SK-N-SH treated with all-trans-retinoic acid at 6 μM for 48 hours (cell line): ENCODE measurements around the gene SP2.

Experiments used
- ATAC-seq: fragments of 200-7000 bp; cut with Tn5 transposase; 3 replicates; pipeline ENCODE4 v1.9.1; 2020; ENCODE audit warnings: mild to moderate bottlenecking, moderate library complexity
- ARNTL ChIP-seq: fragments of 450-650 bp; formaldehyde crosslinking; IDR thresholded peaks from 2 replicates; pipeline ENCODE4 v1.5.0; 2020; ENCODE audit warnings: low read depth, mild to moderate bottlenecking, moderate library complexity, borderline replicate concordance
- BACH2 ChIP-seq: fragments of 250-450 bp; sonication (Bioruptor Pico); IDR thresholded peaks from 2 replicates; pipeline ENCODE4 v1.9.0; 2021; ENCODE audit warnings: mild to moderate bottlenecking, borderline replicate concordance
- CSDC2 ChIP-seq: fragments of 250-450 bp; sonication (Bioruptor Pico); IDR thresholded peaks from 2 replicates; pipeline ENCODE4 v1.5.0; 2020; ENCODE audit warnings: mild to moderate bottlenecking, moderate library complexity
- ESRRG ChIP-seq: fragments of 250-450 bp; sonication (Bioruptor Pico); IDR thresholded peaks from 2 replicates; pipeline ENCODE4 v1.6.1; 2021; ENCODE audit warnings: mild to moderate bottlenecking
- GLIS3 ChIP-seq: fragments of 250-450 bp; sonication (Bioruptor Pico); IDR thresholded peaks from 2 replicates; pipeline ENCODE4 v1.5.0; 2020; ENCODE audit warnings: mild to moderate bottlenecking, moderate library complexity
- ISL1 ChIP-seq: fragments of 250-450 bp; sonication (Bioruptor Pico); IDR thresholded peaks from 2 replicates; pipeline ENCODE4 v2.1.2; 2022; ENCODE audit warnings: mild to moderate bottlenecking, moderate library complexity
- OSR1 ChIP-seq: fragments of 250-450 bp; sonication (Bioruptor Pico); IDR thresholded peaks from 2 replicates; pipeline ENCODE4 v1.8.0; 2022; ENCODE audit warnings: moderate library complexity, mild to moderate bottlenecking, inconsistent platforms
- PPARA ChIP-seq: fragments of 250-450 bp; sonication (Bioruptor Pico); IDR thresholded peaks from 2 replicates; pipeline ENCODE4 v1.5.0; 2020; ENCODE audit warnings: mild to moderate bottlenecking, borderline replicate concordance
- RARB ChIP-seq: fragments of 250-450 bp; sonication (Bioruptor Pico); IDR thresholded peaks from 2 replicates; pipeline ENCODE4 v1.8.0; 2021; ENCODE audit warnings: mild to moderate bottlenecking, moderate library complexity
- SNAI2 ChIP-seq: fragments of 250-450 bp; sonication (Bioruptor Pico); IDR thresholded peaks from 2 replicates; pipeline ENCODE4 v1.5.0; 2020; ENCODE audit warnings: mild to moderate bottlenecking, moderate library complexity
- TCF4 ChIP-seq: fragments of 250-450 bp; sonication (Bioruptor Pico); IDR thresholded peaks from 2 replicates; pipeline ENCODE4 v1.8.0; 2021; ENCODE audit warnings: mild to moderate bottlenecking, moderate library complexity, borderline replicate concordance
- TOX ChIP-seq: fragments of 250-450 bp; sonication (Bioruptor Pico); IDR thresholded peaks from 2 replicates; pipeline ENCODE4 v1.8.0; 2021; ENCODE audit warnings: mild to moderate bottlenecking, moderate library complexity, borderline replicate concordance
- ZC3H10 ChIP-seq: fragments of 250-450 bp; sonication (Bioruptor Pico); IDR thresholded peaks from 2 replicates; pipeline ENCODE4 v1.5.1; 2021; ENCODE audit warnings: mild to moderate bottlenecking, moderate library complexity
- ZFP30 ChIP-seq: fragments of 450-650 bp; formaldehyde crosslinking; IDR thresholded peaks from 2 replicates; pipeline ENCODE4 v1.5.0; 2022; ENCODE audit warnings: mild to moderate bottlenecking, moderate library complexity
- ZNF565 ChIP-seq: fragments of 450-650 bp; formaldehyde crosslinking; conservative IDR thresholded peaks from 2 replicates; pipeline ENCODE4 v1.5.0; 2020; ENCODE audit warnings: low read depth, mild to moderate bottlenecking, moderate library complexity
- ZNF70 ChIP-seq: fragments of 450-650 bp; formaldehyde crosslinking; IDR thresholded peaks from 2 replicates; pipeline ENCODE4 v1.5.0; 2020; ENCODE audit warnings: mild to moderate bottlenecking, moderate library complexity
- ZNF8 ChIP-seq: fragments of 450-650 bp; formaldehyde crosslinking; IDR thresholded peaks from 2 replicates; pipeline ENCODE4 v1.5.0; 2020; ENCODE audit warnings: mild to moderate bottlenecking, moderate library complexity
- TF ChIP-seq, protein P1 (sequence below): fragments of 250-450 bp; sonication (Bioruptor Pico); IDR thresholded peaks from 2 replicates; pipeline ENCODE4 v1.8.0; 2020; ENCODE audit warnings: mild to moderate bottlenecking, moderate library complexity, borderline replicate concordance
- TF ChIP-seq, protein P2 (sequence below): fragments of 250-450 bp; sonication (Bioruptor Pico); IDR thresholded peaks from 2 replicates; pipeline ENCODE4 v1.5.1; 2020; ENCODE audit warnings: low read depth, mild to moderate bottlenecking, moderate library complexity
- TF ChIP-seq, protein P3 (sequence below): fragments of 250-450 bp; sonication (Bioruptor Pico); IDR thresholded peaks from 2 replicates; pipeline ENCODE4 v1.5.1; 2021; ENCODE audit warnings: mild to moderate bottlenecking, moderate library complexity
- TF ChIP-seq, protein P4 (sequence below): fragments of 250-450 bp; sonication (Bioruptor Pico); IDR thresholded peaks from 2 replicates; pipeline ENCODE4 v1.5.0; 2020; ENCODE audit warnings: mild to moderate bottlenecking, moderate library complexity
- TF ChIP-seq, protein P5 (sequence below): fragments of 250-450 bp; sonication (Bioruptor Pico); IDR thresholded peaks from 2 replicates; pipeline ENCODE4 v1.8.0; 2021; ENCODE audit warnings: low read depth, mild to moderate bottlenecking, moderate library complexity, borderline replicate concordance

The SP2 gene

DNA sequence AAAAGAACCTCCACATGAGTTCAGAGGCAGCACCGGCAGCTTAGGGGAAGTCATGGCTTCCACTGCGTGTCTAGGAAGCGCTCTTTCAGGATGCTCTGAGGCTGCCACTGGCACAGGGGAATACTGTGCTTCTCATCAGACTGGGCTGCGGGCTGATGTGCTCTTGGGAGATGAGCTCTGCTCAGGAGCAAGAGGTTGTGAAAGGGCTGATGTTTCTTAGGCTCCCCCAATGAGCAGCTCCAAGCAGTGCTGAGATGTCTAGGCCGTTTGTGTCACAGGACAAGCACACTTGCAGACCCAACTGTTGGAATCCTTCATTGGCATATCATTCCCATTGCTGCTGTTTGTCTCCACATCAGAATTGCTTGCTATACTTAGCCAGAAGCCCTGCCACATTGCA, 3.6 kb downstream of the SP2 start:
- TF ChIP-seq RARB (CRISPR knock-in tag) (no peak), ZC3H10 (CRISPR knock-in tag) (no peak), ISL1 (CRISPR knock-in tag) (no peak), OSR1 (no peak), BACH2 (no peak), ZNF8 (CRISPR knock-in tag) (no peak), ZNF565 (no peak), CSDC2 (CRISPR knock-in tag) (no peak), PPARA (CRISPR knock-in tag) (no peak), SNAI2 (CRISPR knock-in tag) (no peak), TCF4 (CRISPR knock-in tag) (no peak), GLIS3 (CRISPR knock-in tag) (no peak), ZFP30 (no peak)
- TF ChIP-seq, protein P1, sequence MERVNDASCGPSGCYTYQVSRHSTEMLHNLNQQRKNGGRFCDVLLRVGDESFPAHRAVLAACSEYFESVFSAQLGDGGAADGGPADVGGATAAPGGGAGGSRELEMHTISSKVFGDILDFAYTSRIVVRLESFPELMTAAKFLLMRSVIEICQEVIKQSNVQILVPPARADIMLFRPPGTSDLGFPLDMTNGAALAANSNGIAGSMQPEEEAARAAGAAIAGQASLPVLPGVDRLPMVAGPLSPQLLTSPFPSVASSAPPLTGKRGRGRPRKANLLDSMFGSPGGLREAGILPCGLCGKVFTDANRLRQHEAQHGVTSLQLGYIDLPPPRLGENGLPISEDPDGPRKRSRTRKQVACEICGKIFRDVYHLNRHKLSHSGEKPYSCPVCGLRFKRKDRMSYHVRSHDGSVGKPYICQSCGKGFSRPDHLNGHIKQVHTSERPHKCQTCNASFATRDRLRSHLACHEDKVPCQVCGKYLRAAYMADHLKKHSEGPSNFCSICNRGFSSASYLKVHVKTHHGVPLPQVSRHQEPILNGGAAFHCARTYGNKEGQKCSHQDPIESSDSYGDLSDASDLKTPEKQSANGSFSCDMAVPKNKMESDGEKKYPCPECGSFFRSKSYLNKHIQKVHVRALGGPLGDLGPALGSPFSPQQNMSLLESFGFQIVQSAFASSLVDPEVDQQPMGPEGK (CRISPR knock-in tag) = no peak
- TF ChIP-seq, protein P2, sequence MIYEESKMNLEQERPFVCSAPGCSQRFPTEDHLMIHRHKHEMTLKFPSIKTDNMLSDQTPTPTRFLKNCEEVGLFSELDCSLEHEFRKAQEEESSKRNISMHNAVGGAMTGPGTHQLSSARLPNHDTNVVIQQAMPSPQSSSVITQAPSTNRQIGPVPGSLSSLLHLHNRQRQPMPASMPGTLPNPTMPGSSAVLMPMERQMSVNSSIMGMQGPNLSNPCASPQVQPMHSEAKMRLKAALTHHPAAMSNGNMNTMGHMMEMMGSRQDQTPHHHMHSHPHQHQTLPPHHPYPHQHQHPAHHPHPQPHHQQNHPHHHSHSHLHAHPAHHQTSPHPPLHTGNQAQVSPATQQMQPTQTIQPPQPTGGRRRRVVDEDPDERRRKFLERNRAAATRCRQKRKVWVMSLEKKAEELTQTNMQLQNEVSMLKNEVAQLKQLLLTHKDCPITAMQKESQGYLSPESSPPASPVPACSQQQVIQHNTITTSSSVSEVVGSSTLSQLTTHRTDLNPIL (CRISPR knock-in tag) = no peak
- TF ChIP-seq, protein P3, sequence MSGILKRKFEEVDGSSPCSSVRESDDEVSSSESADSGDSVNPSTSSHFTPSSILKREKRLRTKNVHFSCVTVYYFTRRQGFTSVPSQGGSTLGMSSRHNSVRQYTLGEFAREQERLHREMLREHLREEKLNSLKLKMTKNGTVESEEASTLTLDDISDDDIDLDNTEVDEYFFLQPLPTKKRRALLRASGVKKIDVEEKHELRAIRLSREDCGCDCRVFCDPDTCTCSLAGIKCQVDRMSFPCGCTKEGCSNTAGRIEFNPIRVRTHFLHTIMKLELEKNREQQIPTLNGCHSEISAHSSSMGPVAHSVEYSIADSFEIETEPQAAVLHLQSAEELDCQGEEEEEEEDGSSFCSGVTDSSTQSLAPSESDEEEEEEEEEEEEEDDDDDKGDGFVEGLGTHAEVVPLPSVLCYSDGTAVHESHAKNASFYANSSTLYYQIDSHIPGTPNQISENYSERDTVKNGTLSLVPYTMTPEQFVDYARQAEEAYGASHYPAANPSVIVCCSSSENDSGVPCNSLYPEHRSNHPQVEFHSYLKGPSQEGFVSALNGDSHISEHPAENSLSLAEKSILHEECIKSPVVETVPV (CRISPR knock-in tag) = no peak
- ATAC-seq = no peak

DNA sequence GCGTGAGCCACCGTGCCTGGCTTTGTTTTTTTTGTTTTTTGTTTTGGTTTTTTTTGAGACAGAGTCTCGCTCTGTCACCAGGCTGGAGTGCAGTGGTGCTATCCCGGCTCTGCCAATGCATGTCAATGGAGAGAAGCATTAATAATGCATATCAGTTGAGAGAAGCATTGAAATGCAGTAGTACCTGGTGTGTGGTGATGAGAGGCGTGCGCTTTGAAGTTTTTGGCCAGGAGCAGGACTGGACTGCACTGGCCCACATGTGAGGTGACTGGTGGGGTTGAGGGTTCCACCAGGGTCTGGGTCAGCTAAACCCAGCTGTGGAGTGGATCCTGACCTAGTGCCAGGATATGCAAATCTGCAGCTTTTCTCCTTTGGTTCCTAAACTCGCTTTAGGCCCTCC, 5.4 kb downstream of the SP2 start:
- no peak for ATAC-seq
- TF ChIP-seq, protein P3 (CRISPR knock-in tag) = no peak
- TF ChIP-seq ARNTL (no peak), RARB (CRISPR knock-in tag) (no peak), TOX (CRISPR knock-in tag) (no peak), SNAI2 (CRISPR knock-in tag) (no peak), CSDC2 (CRISPR knock-in tag) (no peak), ZC3H10 (CRISPR knock-in tag) (no peak), BACH2 (no peak), OSR1 (no peak), ISL1 (CRISPR knock-in tag) (no peak), ZNF70 (no peak), ZNF8 (CRISPR knock-in tag) (no peak), ZNF565 (no peak), ESRRG (no peak), PPARA (CRISPR knock-in tag) (no peak), GLIS3 (CRISPR knock-in tag) (no peak)
- TF ChIP-seq, protein P4, sequence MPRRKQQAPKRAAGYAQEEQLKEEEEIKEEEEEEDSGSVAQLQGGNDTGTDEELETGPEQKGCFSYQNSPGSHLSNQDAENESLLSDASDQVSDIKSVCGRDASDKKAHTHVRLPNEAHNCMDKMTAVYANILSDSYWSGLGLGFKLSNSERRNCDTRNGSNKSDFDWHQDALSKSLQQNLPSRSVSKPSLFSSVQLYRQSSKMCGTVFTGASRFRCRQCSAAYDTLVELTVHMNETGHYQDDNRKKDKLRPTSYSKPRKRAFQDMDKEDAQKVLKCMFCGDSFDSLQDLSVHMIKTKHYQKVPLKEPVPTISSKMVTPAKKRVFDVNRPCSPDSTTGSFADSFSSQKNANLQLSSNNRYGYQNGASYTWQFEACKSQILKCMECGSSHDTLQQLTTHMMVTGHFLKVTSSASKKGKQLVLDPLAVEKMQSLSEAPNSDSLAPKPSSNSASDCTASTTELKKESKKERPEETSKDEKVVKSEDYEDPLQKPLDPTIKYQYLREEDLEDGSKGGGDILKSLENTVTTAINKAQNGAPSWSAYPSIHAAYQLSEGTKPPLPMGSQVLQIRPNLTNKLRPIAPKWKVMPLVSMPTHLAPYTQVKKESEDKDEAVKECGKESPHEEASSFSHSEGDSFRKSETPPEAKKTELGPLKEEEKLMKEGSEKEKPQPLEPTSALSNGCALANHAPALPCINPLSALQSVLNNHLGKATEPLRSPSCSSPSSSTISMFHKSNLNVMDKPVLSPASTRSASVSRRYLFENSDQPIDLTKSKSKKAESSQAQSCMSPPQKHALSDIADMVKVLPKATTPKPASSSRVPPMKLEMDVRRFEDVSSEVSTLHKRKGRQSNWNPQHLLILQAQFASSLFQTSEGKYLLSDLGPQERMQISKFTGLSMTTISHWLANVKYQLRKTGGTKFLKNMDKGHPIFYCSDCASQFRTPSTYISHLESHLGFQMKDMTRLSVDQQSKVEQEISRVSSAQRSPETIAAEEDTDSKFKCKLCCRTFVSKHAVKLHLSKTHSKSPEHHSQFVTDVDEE = no peak
- TF ChIP-seq, protein P2 (CRISPR knock-in tag) = no peak
- TF ChIP-seq, protein P5, sequence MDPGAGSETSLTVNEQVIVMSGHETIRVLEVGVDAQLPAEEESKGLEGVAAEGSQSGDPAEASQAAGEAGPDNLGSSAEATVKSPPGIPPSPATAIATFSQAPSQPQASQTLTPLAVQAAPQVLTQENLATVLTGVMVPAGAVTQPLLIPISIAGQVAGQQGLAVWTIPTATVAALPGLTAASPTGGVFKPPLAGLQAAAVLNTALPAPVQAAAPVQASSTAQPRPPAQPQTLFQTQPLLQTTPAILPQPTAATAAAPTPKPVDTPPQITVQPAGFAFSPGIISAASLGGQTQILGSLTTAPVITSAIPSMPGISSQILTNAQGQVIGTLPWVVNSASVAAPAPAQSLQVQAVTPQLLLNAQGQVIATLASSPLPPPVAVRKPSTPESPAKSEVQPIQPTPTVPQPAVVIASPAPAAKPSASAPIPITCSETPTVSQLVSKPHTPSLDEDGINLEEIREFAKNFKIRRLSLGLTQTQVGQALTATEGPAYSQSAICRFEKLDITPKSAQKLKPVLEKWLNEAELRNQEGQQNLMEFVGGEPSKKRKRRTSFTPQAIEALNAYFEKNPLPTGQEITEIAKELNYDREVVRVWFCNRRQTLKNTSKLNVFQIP (CRISPR knock-in tag) = no peak
